ENCODE data around the gene ZBTB47. TPM values are rescaled to one million over a fixed set of nuclear protein-coding genes. Genes with fewer than 3 reads are reported as not detected.

Gene ZBTB47
- total RNA-seq, 1 experiment from 2014 or later, result 8.1 TPM

- H4K20me1 ChIP-seq (ENCODE audit: insufficient read depth), result no peaks in the 10 kb centered on the region
- no peak overlapping the region for H2AFZ ChIP-seq
- intact Hi-C loops (cut with micrococcal nuclease; ENCODE audit: unreplicated experiment), result no loop called here
- H3K4me1 ChIP-seq (replicated peaks; ENCODE audit: insufficient read depth), result peaks cover 26% of the 10 kb centered on the region
- no peaks in the 10 kb centered on the region for H3K9me3 ChIP-seq (ENCODE audit: insufficient read depth, low read depth)
- H3K4me3 ChIP-seq, result no peak overlapping the region
- ChIA-PET POLR2A (ENCODE audit: unreplicated experiment) (no interaction called here), CTCF (no interaction called here)
- BruUV-seq (replicated peaks), result no TSS peak
- H3K4me2 ChIP-seq, result no peak overlapping the region
- H3K27ac ChIP-seq, result no peak overlapping the region
- DNase-seq, result no peak
- H3F3A ChIP-seq (ENCODE audit: insufficient read depth, low read depth), result peaks cover 18% of the 10 kb centered on the region; the same call in 1 of the 2 replicates
- TF ChIP-seq EZH2 (IDR thresholded peaks at IDR 0.05; ENCODE audit: low read depth), result no peak
- TF ChIP-seq CTCF (conservative IDR thresholded peaks at IDR 0.05), result no peak
- H3K36me3 ChIP-seq (ENCODE audit: low read depth), result no peaks in the 10 kb centered on the region
- no peaks in the 10 kb centered on the region for H3K27me3 ChIP-seq (ENCODE audit: insufficient read depth, low read depth)
- no peaks in the 10 kb centered on the region for H3K79me2 ChIP-seq (ENCODE audit: low read depth)
- no peaks in the 10 kb centered on the region for H3K9me2 ChIP-seq (ENCODE audit: insufficient read depth)
Measured at GRCh38 chr3:42655980-42656679, 2.6 kb downstream of the ZBTB47 start.

- no peak overlapping the region for H2AFZ ChIP-seq
- H3K79me2 ChIP-seq (ENCODE audit: low read depth), result no peaks in the 10 kb centered on the region
- no peak for DNase-seq
- no peaks in the 10 kb centered on the region for H3K9me2 ChIP-seq (ENCODE audit: insufficient read depth)
- intact Hi-C loops (cut with micrococcal nuclease; ENCODE audit: unreplicated experiment), result no loop called here
- H3F3A ChIP-seq (ENCODE audit: insufficient read depth, low read depth), result peaks cover 12% of the 10 kb centered on the region; the same call in 1 of the 2 replicates
- H3K27me3 ChIP-seq (ENCODE audit: insufficient read depth, low read depth), result no peaks in the 10 kb centered on the region
- H3K36me3 ChIP-seq (ENCODE audit: low read depth), result no peaks in the 10 kb centered on the region
- CTCF ChIA-PET, result no interaction called here
- H3K4me2 ChIP-seq, result no peak overlapping the region
- no peaks in the 10 kb centered on the region for H4K20me1 ChIP-seq (ENCODE audit: insufficient read depth)
- H3K27ac ChIP-seq, result no peak overlapping the region
- H3K9me3 ChIP-seq (ENCODE audit: insufficient read depth, low read depth), result no peaks in the 10 kb centered on the region
- BruUV-seq (replicated peaks), result no TSS peak
- peaks cover 18% of the 10 kb centered on the region for H3K4me1 ChIP-seq (replicated peaks; ENCODE audit: insufficient read depth)
- TF ChIP-seq EZH2 (IDR thresholded peaks at IDR 0.05; ENCODE audit: low read depth), result no peak
- no peak for TF ChIP-seq CTCF (conservative IDR thresholded peaks at IDR 0.05)
- H3K4me3 ChIP-seq, result no peak overlapping the region
- POLR2A ChIA-PET (ENCODE audit: unreplicated experiment), result no interaction called here
Measured at GRCh38 chr3:42656680-42657610, 3.4 kb downstream of the ZBTB47 start.

GRCh38 chr3:42657675-42658074 lies 4.2 kb downstream of the ZBTB47 start:
- CTCF ChIA-PET, result no interaction called here
- no peaks in the 10 kb centered on the region for H3K36me3 ChIP-seq (ENCODE audit: low read depth)
- no peaks in the 10 kb centered on the region for H3K27me3 ChIP-seq (ENCODE audit: insufficient read depth, low read depth)
- no peaks in the 10 kb centered on the region for H4K20me1 ChIP-seq (ENCODE audit: insufficient read depth)
- no peaks in the 10 kb centered on the region for H3K79me2 ChIP-seq (ENCODE audit: low read depth)
- intact Hi-C loops (cut with micrococcal nuclease; ENCODE audit: unreplicated experiment), result no loop called here
- H2AFZ ChIP-seq, result no peak overlapping the region
- TF ChIP-seq EZH2 (IDR thresholded peaks at IDR 0.05; ENCODE audit: low read depth) (no peak), CTCF (conservative IDR thresholded peaks at IDR 0.05) (no peak)
- POLR2A ChIA-PET (ENCODE audit: unreplicated experiment), result no interaction called here
- peaks cover 5% of the 10 kb centered on the region; the same call in 1 of the 2 replicates for H3F3A ChIP-seq (ENCODE audit: insufficient read depth, low read depth)
- BruUV-seq (replicated peaks), result no TSS peak
- no peaks in the 10 kb centered on the region for H3K9me2 ChIP-seq (ENCODE audit: insufficient read depth)
- no peak for DNase-seq
- no peak overlapping the region for H3K4me2 ChIP-seq
- H3K9me3 ChIP-seq (ENCODE audit: insufficient read depth, low read depth), result no peaks in the 10 kb centered on the region
- no peak overlapping the region for H3K4me3 ChIP-seq
- H3K27ac ChIP-seq, result no peak overlapping the region
- peaks cover 11% of the 10 kb centered on the region for H3K4me1 ChIP-seq (replicated peaks; ENCODE audit: insufficient read depth)
